Measurements from ENCODE around the gene KAZN.

The KAZN gene

GRCh38 chr1:14948112-14948652 lies 349.7 kb downstream of the KAZN start:
- no peak for DNase-seq

- DNase-seq, result no peak
Observed at GRCh38 chr1:14949270-14949835, 350.9 kb downstream of the KAZN start.

- no peak for DNase-seq
Observed at GRCh38 chr1:14949836-14950713, 351.6 kb downstream of the KAZN start.

GRCh38 chr1:14951766-14952165 lies 353.3 kb downstream of the KAZN start:
- DNase-seq, result no peak

GRCh38 chr1:14952626-14953314 lies 354.3 kb downstream of the KAZN start:
- DNase-seq, result no peak

GRCh38 chr1:14954210-14954609 lies 355.7 kb downstream of the KAZN start:
- no peak for DNase-seq

- DNase-seq, result no peak
Observed at GRCh38 chr1:14954930-14955329, 356.4 kb downstream of the KAZN start.

GRCh38 chr1:14955402-14955801 lies 356.9 kb downstream of the KAZN start:
- no peak for DNase-seq

GRCh38 chr1:14955976-14956375 lies 357.5 kb downstream of the KAZN start:
- no peak for DNase-seq

GRCh38 chr1:14956579-14957195 lies 358.2 kb downstream of the KAZN start:
- DNase-seq, result no peak

- no peak for DNase-seq
Observed at GRCh38 chr1:14957375-14958098, 359.1 kb downstream of the KAZN start.

- DNase-seq, result no peak
Observed at GRCh38 chr1:14958249-14959058, 360.0 kb downstream of the KAZN start.

GRCh38 chr1:14959059-14959694 lies 360.7 kb downstream of the KAZN start:
- no peak for DNase-seq

GRCh38 chr1:14961661-14962267 lies 363.3 kb downstream of the KAZN start:
- DNase-seq, result no peak

GRCh38 chr1:14962407-14962806 lies 363.9 kb downstream of the KAZN start:
- DNase-seq, result no peak

GRCh38 chr1:14963791-14964710 lies 365.6 kb downstream of the KAZN start:
- peak; percentile 71 for DNase-seq

- no peak for DNase-seq
Observed at GRCh38 chr1:14964711-14965055, 366.2 kb downstream of the KAZN start.

- peak; percentile 74 for DNase-seq
Observed at GRCh38 chr1:14968251-14968851, 369.9 kb downstream of the KAZN start.

GRCh38 chr1:14969006-14969405 lies 370.5 kb downstream of the KAZN start:
- DNase-seq, result no peak
